Sigmoid colon (tissue), 4 donors: Measurements from ENCODE around the gene SSC5D.

Experiments
- CTCF ChIP-seq, 4 experiments: fragments of 450-650 bp in 3 of 4; fragments of 200-600 bp in 1 of 4; IDR thresholded peaks; one replicate each; pipeline ENCODE4 v1.5.1; 2016 to 2019; ENCODE audit warnings: antibody characterized with exemption in 4 of 4, mild to moderate bottlenecking in 3 of 4, moderate library complexity in 2 of 4
- POLR2AphosphoS5 ChIP-seq, 4 donors: sonication (generic); formaldehyde crosslinking; IDR thresholded peaks; one replicate each; pipeline ENCODE4 v1.6.1; 2017; ENCODE audit warnings: antibody characterized with exemption in 4 of 4

- TF ChIP-seq POLR2AphosphoS5 (IDR thresholded peaks at IDR 0.05) (peak in 2 of 4 donors; percentile 26 to 33), CTCF (IDR thresholded peaks at IDR 0.05) (peak in 3 of 4 experiments; percentile 13 to 37 (median 35))
Measured at GRCh38 chr19:55486043-55486970, 1.9 kb upstream of the SSC5D start.
